Peyer's patch (tissue), 4 donors: ENCODE measurements around the gene EPHA2. TPM values are rescaled to one million over a fixed set of nuclear protein-coding genes. Genes with fewer than 3 reads are reported as not detected.

ENCODE experiments used
- DNase-seq, 3 donors: peaks; one replicate each; pipeline ENCODE4 v3.0.0-alpha.2; 2017 to 2019
- H3K27ac ChIP-seq, 4 donors: fragments of 200-600 bp; sonication (generic); one replicate each; pipeline ENCODE4 v1.5.1; 2016 to 2019
- H3K27me3 ChIP-seq, 2 donors: fragments of 200-600 bp; sonication (generic); one replicate each; pipeline ENCODE4 v1.5.1; 2019
- H3K36me3 ChIP-seq, 3 donors: fragments of 200-600 bp; sonication (generic); one replicate each; pipeline ENCODE4 v1.5.1; 2016 to 2019
- H3K4me1 ChIP-seq, 4 donors: fragments of 200-600 bp; sonication (generic); one replicate each; pipeline ENCODE4 v1.5.1; 2016 to 2019
- H3K4me3 ChIP-seq, 4 donors: fragments of 200-600 bp; sonication (generic); 1 replicate in 3 of 4; 2 replicates in 1 of 4; pipeline ENCODE4 v1.5.1; 2016 to 2019; ENCODE audit warnings: mild to moderate bottlenecking in 1 of 4
- H3K9me3 ChIP-seq, 4 donors: fragments of 200-600 bp; sonication (generic); one replicate each; pipeline ENCODE4 v1.5.1; 2016 to 2019; ENCODE audit warnings: mild to moderate bottlenecking in 1 of 4
- POLR2A ChIP-seq, 2 donors: fragments of 450-650 bp; IDR thresholded peaks; one replicate each; pipeline ENCODE4 v1.5.1; 2017; ENCODE audit warnings: antibody characterized with exemption in 2 of 2, mild to moderate bottlenecking in 2 of 2, moderate library complexity in 2 of 2
- total RNA-seq, 4 donors: library from RNA; depleted of rRNA; stranded (reverse); fragments of >200 nt; gene quantifications; one replicate each; pipeline ENCODE4 v1.1.0, GENCODE V29; 2016
- TF ChIP-seq, protein P1 (sequence below), 6 experiments: fragments of 450-650 bp in 4 of 6; fragments of 200-600 bp in 2 of 6; sonication (generic) in 1 of 6; IDR thresholded peaks; one replicate each; pipeline ENCODE4 v1.5.1; 2017 to 2019; ENCODE audit warnings: antibody characterized with exemption in 6 of 6, mild to moderate bottlenecking in 3 of 6, moderate library complexity in 1 of 6

Gene EPHA2
- total RNA-seq, 4 donors from 2014 or later = 23.5 to 42.6 (median 35.5) TPM

DNA sequence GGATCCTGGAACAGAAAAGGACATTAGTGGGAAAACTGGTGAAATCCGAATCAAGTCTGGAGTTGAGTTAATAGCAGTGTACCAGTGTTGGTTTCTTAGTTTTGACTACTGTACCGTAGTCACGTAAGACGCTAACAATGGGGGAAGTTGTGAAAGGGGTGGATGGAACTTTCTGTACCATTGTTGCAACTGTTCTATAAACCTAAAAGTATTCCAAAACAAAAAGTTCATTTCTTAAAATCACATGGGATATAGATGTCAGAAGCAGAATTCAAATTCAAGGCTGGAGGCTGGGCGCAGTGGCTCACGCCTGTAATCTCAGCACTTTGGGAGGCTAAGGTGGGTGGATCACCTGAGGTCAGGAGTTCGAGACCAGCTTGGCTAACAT is 39.6 kb upstream of the EPHA2 start:
- Histone ChIP-seq H3K4me1 (no peaks in the 10 kb centered on the region), H3K4me3 (no peak overlapping the region), H3K9me3 (no peaks in the 10 kb centered on the region), H3K36me3 (no peaks in the 10 kb centered on the region), H3K27ac (no peak overlapping the region), H3K27me3 (no peaks in the 10 kb centered on the region)
- DNase-seq = no peak
- TF ChIP-seq POLR2A (IDR thresholded peaks at IDR 0.05) = no peak
- TF ChIP-seq, protein P1, sequence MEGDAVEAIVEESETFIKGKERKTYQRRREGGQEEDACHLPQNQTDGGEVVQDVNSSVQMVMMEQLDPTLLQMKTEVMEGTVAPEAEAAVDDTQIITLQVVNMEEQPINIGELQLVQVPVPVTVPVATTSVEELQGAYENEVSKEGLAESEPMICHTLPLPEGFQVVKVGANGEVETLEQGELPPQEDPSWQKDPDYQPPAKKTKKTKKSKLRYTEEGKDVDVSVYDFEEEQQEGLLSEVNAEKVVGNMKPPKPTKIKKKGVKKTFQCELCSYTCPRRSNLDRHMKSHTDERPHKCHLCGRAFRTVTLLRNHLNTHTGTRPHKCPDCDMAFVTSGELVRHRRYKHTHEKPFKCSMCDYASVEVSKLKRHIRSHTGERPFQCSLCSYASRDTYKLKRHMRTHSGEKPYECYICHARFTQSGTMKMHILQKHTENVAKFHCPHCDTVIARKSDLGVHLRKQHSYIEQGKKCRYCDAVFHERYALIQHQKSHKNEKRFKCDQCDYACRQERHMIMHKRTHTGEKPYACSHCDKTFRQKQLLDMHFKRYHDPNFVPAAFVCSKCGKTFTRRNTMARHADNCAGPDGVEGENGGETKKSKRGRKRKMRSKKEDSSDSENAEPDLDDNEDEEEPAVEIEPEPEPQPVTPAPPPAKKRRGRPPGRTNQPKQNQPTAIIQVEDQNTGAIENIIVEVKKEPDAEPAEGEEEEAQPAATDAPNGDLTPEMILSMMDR (IDR thresholded peaks at IDR 0.05) = no peak

DNA sequence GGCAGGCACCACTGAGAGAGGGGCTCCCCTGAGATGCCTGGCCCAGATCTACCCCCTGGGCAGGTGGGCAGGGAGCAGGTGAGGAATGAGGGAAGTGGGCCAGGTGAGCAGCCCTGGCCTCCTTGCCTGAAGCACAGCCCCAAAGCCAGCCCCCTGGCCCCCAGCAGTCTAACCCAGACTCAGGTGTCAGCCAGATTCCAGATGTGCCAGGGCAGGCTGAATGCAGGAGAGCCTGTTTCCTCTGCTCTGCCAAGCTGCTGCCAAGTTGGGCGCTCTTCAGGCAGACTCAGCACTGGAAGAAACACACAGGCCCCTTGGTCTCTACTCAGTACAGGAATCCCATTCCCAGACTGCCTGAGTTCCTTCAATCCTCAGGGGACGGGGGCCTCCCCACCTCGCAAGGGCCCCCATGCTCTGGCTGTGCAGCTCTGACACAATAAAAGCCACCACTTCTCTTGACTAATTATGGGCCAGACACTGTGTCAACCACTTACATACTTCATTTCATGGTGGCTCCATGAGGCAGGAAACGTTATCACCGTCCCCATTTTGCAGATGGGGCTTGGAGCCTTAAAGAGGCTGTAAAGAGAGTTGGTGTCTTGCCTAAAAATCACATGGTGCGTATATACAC is 36.2 kb upstream of the EPHA2 start:
- no peaks in the 10 kb centered on the region for H3K9me3 ChIP-seq
- H3K27ac ChIP-seq = no peak overlapping the region
- H3K36me3 ChIP-seq = no peaks in the 10 kb centered on the region
- peaks cover 0 to 14% (median 4%) of the 10 kb centered on the region in 4 donors for H3K4me1 ChIP-seq
- TF ChIP-seq, protein P1 (IDR thresholded peaks at IDR 0.05) = no peak
- TF ChIP-seq POLR2A (IDR thresholded peaks at IDR 0.05) = no peak
- no peaks in the 10 kb centered on the region for H3K27me3 ChIP-seq
- no peak overlapping the region for H3K4me3 ChIP-seq
- no peak for DNase-seq

DNA sequence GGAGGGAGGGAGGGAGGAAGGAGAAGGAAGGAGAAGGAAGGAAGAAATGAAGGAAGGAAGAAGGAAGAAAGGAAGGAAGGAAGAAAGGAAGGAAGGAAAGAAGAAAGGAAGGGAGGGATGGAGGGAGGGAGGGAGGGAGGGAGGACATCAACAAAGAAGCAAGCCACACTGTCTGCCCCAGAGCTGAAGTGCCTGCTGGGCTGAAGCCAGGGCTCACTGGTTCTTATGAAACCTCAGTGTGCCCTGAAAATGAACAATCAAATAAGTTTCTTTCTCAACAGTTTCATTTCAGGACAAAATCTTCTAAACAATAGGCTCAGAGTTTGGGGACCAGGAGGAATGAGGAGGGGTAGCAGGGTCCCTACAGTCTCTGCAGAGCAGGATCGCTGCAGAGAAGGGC is 35.4 kb upstream of the EPHA2 start:
- DNase-seq = no peak
- TF ChIP-seq, protein P1 (IDR thresholded peaks at IDR 0.05) = no peak
- TF ChIP-seq POLR2A (IDR thresholded peaks at IDR 0.05) = no peak
- Histone ChIP-seq H3K36me3 (no peaks in the 10 kb centered on the region), H3K4me3 (no peak overlapping the region), H3K27ac (no peak overlapping the region), H3K27me3 (no peaks in the 10 kb centered on the region), H3K9me3 (no peaks in the 10 kb centered on the region), H3K4me1 (peaks cover 0 to 14% (median 4%) of the 10 kb centered on the region in 4 donors)

DNA sequence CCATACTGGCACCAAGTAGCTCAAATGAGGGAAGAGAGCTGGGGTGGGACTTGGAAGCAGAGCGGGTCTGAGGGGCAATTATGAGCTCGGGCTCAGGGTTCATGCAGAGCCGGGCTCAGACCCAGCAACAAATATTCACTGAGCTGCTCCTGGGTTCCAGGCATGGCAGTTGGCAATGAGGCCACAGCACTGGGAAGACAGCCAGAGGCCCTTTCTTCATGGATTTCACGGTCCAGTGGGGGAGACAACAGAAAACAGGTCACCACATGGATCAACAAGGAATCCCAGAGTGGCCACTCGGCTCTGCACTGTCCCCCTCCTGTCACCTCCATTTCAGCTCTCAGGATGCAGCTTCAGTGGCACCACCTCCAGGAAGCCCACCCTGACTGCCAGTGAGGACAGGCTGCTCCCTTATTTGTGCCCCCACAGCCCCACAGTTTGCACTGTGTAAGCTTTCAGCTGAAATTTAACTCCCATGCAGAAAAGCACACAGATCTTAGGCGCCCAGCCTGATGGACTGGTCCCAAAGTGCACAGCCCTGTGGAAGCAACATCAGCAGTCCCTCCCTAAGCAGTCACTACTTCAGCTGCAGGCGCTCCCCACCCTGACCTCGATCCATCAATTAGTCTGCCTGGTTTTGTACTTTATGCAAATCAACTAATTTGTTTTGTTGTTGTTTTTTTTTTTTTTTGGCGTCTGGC is 34.2 kb upstream of the EPHA2 start:
- H3K4me1 ChIP-seq = peaks cover 0 to 14% (median 4%) of the 10 kb centered on the region in 4 donors
- no peak overlapping the region for H3K4me3 ChIP-seq
- no peak for DNase-seq
- no peaks in the 10 kb centered on the region for H3K27me3 ChIP-seq
- TF ChIP-seq POLR2A (IDR thresholded peaks at IDR 0.05) = no peak
- TF ChIP-seq, protein P1 (IDR thresholded peaks at IDR 0.05) = no peak
- H3K9me3 ChIP-seq = no peaks in the 10 kb centered on the region
- no peaks in the 10 kb centered on the region for H3K36me3 ChIP-seq
- H3K27ac ChIP-seq = peak overlapping the region in 1 of 4 donors; percentile 70

DNA sequence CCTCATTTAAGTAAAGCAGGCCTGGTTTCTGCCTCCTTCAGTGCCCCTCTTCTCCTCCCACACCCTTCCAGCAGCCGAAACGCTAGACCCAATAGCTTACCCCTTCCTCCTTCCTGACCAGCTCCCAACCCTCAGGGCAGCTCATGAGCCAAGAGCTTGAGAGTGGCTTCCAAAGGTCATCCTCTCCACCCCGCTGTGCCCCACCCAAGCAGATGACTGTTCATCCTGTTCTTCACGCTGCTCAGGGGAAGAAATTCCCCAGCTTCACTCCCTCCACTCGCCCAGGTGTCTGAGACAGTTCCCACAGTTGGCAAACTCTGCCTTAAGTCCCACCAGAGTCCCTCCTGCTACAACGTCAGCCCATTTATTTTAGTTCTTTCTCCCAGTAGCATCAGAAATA is 33.1 kb upstream of the EPHA2 start:
- Histone ChIP-seq H3K4me3 (peak overlapping the region in 2 of 4 donors; percentile 30 to 38), H3K9me3 (no peaks in the 10 kb centered on the region), H3K27me3 (no peaks in the 10 kb centered on the region), H3K4me1 (peaks cover 0 to 14% (median 4%) of the 10 kb centered on the region in 4 donors), H3K27ac (peak overlapping the region in 3 of 4 donors; percentile 70 to 90 (median 88)), H3K36me3 (no peaks in the 10 kb centered on the region)
- DNase-seq = peak in 2 of 3 donors; percentile 84 to 86
- peak; percentile 46 to 74 for TF ChIP-seq POLR2A (IDR thresholded peaks at IDR 0.05)
- TF ChIP-seq, protein P1 (IDR thresholded peaks at IDR 0.05) = no peak
